22Rv1 (cell line): ENCODE results near the gene SKI.

ENCODE experiments used
- CTCF ChIP-seq: fragments of 450-650 bp; IDR thresholded peaks from 2 replicates; pipeline ENCODE4 v1.5.1; 2017; ENCODE audit warnings: mild to moderate bottlenecking
- ZFX ChIP-seq: fragments of 450-650 bp; IDR thresholded peaks from 2 replicates; pipeline ENCODE4 v1.6.1; 2017; ENCODE audit warnings: antibody characterized with exemption, borderline replicate concordance

- TF ChIP-seq CTCF (no peak), ZFX (no peak)
These were observed 45.7 kb upstream of the SKI start for GRCh38 chr1:2182376-2182775.
